GM10847 (cell line): ENCODE results near the gene TEKT2.

Source experiments
- POLR2A ChIP-seq: IDR thresholded peaks from 2 replicates; pipeline ENCODE4 v1.6.1; 2011; ENCODE audit not compliant: insufficient read length; ENCODE audit errors: extremely low read depth

The TEKT2 gene

DNA sequence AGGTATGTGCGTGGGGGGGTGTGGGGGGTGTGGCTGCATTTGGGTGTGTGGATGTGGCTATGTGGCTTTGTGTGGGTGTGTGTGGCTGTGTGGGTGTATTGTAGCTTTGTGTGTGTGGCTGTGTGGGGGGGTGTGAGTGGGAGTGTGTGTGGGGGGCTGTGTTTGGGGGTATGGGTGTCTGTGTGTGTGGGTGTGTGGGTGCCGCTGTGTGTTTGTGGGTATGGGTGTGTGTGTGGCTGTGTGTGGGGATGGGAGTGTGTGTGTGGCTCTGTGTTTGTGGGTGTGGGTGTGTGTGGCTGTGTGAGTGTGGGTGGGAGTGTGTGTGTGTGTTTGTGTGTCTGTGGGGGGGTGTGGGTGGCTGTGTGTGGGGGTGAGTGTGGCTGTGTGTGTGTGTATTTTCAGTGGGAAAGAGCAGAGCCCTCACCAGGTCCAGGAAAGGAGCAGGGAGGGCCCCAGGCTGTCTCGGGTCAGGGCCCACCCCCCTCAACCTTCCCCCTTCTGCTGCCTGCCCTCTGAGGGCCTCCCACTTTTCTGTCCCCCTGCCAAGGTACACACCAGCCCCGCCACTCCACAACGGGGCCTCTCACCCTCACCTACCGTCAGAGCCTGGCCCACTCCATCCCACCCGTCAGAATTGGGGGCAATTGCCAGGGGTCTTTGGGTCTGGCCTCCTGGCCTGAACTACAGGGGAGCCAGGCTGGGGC lies 43.1 kb downstream of the TEKT2 start:
- TF ChIP-seq POLR2A, result no peak

GRCh38 chr1:36128126-36128904 lies 44.4 kb downstream of the TEKT2 start:
- no peak for TF ChIP-seq POLR2A

DNA sequence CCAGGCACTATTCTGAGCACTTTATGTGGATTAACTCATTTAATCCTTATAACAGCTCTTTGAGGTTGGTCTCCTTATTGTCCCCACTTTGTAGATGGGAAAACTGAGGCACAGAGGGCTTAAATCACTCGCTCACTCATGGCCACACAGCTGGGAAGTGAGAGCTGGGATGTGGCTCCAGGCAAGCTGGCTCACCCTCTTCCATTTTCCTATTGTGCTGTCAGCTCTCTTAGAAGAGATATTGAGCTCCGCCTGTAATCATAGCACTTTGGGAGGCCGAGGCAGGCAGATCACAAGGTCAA lies 45.0 kb downstream of the TEKT2 start:
- no peak for TF ChIP-seq POLR2A

GRCh38 chr1:36132029-36132428 lies 48.1 kb downstream of the TEKT2 start:
- no peak for TF ChIP-seq POLR2A

- TF ChIP-seq POLR2A, result no peak
Measured at GRCh38 chr1:36133484-36133883, 49.6 kb downstream of the TEKT2 start.

- no peak for TF ChIP-seq POLR2A
Measured at GRCh38 chr1:36134031-36134430, 50.1 kb downstream of the TEKT2 start.

DNA sequence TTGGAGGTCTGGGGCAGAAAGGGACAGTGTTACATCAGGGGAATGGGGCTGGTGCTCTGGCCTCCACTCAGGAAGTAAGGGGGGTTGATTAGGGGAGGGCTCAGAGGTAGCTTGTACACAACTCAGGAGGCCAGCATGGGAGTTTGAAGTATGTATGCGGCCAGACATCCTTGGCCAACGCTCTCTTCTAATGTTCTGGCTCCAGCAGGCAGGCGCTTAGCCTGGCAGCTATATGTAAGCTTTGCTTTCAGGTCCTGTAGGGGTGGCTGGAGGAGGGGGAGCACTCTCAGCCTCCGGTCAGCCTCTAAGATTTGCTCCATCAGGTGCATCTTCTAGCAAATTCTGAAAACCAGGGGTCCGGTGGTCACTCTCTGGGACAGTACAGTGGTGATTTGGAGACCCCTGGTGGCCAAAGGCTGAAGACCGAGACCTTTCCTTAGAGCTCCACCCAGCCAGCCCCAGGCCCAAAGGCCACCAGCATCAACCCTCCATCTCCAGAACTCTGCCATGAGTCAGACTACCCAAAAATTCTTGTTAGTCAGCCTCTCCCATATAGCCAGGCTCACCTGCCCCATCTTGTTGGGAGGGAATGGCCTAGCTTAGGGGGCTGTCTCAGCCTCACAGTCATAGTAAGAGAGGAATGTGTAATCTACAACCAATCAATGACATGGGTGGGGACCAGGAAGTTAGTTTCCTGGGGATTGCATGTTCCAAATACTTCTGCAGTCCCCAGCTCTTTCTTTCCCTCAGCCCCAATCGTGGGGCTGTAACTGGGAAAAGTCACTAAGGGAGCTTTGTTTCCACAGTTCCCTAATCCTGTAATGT lies 50.8 kb downstream of the TEKT2 start:
- TF ChIP-seq POLR2A, result no peak

DNA sequence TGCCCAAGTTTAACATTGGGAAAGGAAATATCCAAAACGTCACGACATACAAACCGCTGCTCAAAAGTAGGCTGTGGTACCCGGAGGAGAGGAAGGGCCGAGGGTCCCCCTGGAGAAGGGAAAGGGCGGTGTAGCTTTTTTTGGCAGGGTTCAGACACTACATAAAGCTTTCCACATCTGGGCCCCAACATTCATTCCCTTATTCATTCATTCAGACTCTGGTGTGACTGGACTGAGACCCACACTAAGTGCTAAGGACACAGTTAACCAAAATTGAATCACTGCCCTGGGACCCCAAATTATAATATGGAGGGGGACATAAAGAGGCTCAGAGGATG lies 51.4 kb downstream of the TEKT2 start:
- no peak for TF ChIP-seq POLR2A

- no peak for TF ChIP-seq POLR2A
Measured at GRCh38 chr1:36135796-36136195, 51.9 kb downstream of the TEKT2 start.

DNA sequence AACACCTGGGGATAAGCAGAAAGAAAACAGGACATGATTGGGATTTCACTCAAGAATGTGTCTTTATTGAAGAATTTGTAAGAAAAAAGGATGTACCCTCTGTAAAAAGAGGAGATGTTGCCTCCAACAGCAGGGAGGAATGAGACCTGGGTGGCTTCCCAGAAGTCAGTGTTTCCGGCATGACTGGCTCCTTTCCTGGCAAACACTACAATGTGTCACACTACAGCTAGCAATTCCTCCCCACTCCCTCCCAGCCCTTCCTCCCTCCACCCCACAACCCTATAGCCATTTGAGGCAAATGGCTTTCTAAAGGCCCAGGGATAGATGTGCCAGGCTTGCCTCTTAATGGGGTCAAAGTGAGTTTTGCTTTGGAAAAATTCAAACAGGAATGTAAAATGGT lies 52.6 kb downstream of the TEKT2 start:
- TF ChIP-seq POLR2A, result no peak

DNA sequence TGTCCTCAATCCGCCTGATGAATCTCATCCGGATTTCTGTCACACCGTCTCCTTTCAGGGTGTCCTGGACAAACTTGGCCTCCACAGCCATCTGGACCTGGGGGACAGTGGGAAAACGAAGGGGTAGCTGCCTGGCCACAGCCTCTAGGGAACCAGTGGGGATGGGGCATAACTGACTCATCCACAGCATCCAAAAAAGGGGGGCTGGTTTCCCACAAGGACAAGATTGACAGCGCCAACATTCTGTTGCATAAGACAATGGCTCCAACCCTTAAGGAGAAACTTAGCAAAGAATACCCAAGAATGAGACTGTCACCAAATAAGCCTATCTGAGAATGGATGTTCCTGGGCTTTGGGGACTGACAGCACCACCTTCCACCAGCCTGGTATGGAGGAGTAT lies 53.3 kb downstream of the TEKT2 start:
- TF ChIP-seq POLR2A, result no peak

GRCh38 chr1:36137776-36138175 lies 53.9 kb downstream of the TEKT2 start:
- TF ChIP-seq POLR2A, result no peak
